A673 (cell line): ENCODE data around the gene NMNAT3. TPM values are rescaled to one million over a fixed set of nuclear protein-coding genes. Genes with fewer than 3 reads are reported as not detected.

Source experiments
- BruUV-seq: library from RNA; stranded (reverse); fragments of 400-500 nt; replicated peaks from 2 replicates; lab custom pipeline; 2021; lab: Mats Ljungman, UMichigan
- CTCF ChIA-PET: fragments of 300-600 bp; sonication (Branson Sonifier 250); formaldehyde crosslinking; loops from one replicate; lab custom pipeline; 2022; ENCODE audit warnings: antibody characterized with exemption; lab: Charles Lee
- POLR2A ChIA-PET: fragments of 300-600 bp; sonication (Branson Sonifier 250); formaldehyde crosslinking; loops from one replicate; lab custom pipeline; 2022; ENCODE audit warnings: antibody characterized with exemption; ENCODE audit not compliant: low non-redundant PET; lab: Charles Lee
- DNase-seq: peaks from one replicate; pipeline ENCODE4 v3.0.0-alpha.2; 2015; ENCODE audit warnings: low spot score
- H3K27ac ChIP-seq: fragments of 200-600 bp; sonication (generic); 2 replicates; pipeline ENCODE4 v1.5.1; 2016; ENCODE audit warnings: mixed run types, low read depth, mild to moderate bottlenecking, mixed read lengths, antibody characterized with exemption, low read length; ENCODE audit not compliant: poor library complexity, severe bottlenecking
- H3K27me3 ChIP-seq: fragments of 200-600 bp; sonication (generic); replicated peaks from 2 replicates; pipeline ENCODE4 v1.6.1; 2017; ENCODE audit warnings: mixed run types, low read depth, mild to moderate bottlenecking, mixed read lengths, antibody characterized with exemption, low read length; ENCODE audit not compliant: insufficient read depth, poor library complexity
- H3K36me3 ChIP-seq: fragments of 200-600 bp; sonication (generic); 2 replicates; pipeline ENCODE4 v1.6.1; 2016; ENCODE audit warnings: mixed run types, mild to moderate bottlenecking, mixed read lengths, antibody characterized with exemption, low read length; ENCODE audit not compliant: insufficient read depth, poor library complexity, severe bottlenecking
- H3K4me1 ChIP-seq: fragments of 200-600 bp; sonication (generic); 2 replicates; pipeline ENCODE4 v1.6.1; 2017; ENCODE audit warnings: mixed run types, mild to moderate bottlenecking, mixed read lengths, antibody characterized with exemption, low read length; ENCODE audit not compliant: insufficient read depth, poor library complexity, severe bottlenecking
- H3K4me3 ChIP-seq: fragments of 200-600 bp; sonication (generic); 2 replicates; pipeline ENCODE4 v1.5.1; 2016; ENCODE audit warnings: low read depth, mixed run types, mild to moderate bottlenecking, mixed read lengths, low read length; ENCODE audit not compliant: poor library complexity, severe bottlenecking
- H3K9me3 ChIP-seq: fragments of 200-600 bp; sonication (generic); 2 replicates; pipeline ENCODE4 v1.6.1; 2016; ENCODE audit warnings: mixed run types, low read depth, mild to moderate bottlenecking, mixed read lengths, antibody characterized with exemption, low read length; ENCODE audit not compliant: poor library complexity, severe bottlenecking
- CTCF ChIP-seq: fragments of 300-800, 200-600 bp; sonication (generic); conservative IDR thresholded peaks from 2 replicates; pipeline ENCODE4 v1.5.1; 2017; ENCODE audit warnings: low read depth, mild to moderate bottlenecking, antibody characterized with exemption, low read length, moderate library complexity, mixed read lengths
- EZH2 ChIP-seq: fragments of 200-600 bp; sonication (generic); IDR thresholded peaks from 2 replicates; pipeline ENCODE4 v1.6.1; 2017; ENCODE audit warnings: borderline replicate concordance, low read depth, mild to moderate bottlenecking, mixed read lengths, antibody characterized with exemption, low read length; ENCODE audit not compliant: poor library complexity, severe bottlenecking
- intact Hi-C: fragments of 100-400 bp; cut with micrococcal nuclease; formaldehyde crosslinking; loops from one replicate; pipeline ENCODE4 v1.10.0; 2022; ENCODE audit not compliant: unreplicated experiment
- total RNA-seq: library from RNA; stranded (reverse); gene quantifications from 2 replicates; pipeline ENCODE4 v1.2.3, GENCODE V29; 2021

The NMNAT3 gene
- total RNA-seq, 1 experiment from 2014 or later: 1.9 TPM

- Histone ChIP-seq H3K9me3 (no peaks in the 10 kb centered on the region), H3K36me3 (no peaks in the 10 kb centered on the region), H3K4me3 (no peak overlapping the region), H3K27ac (no peak overlapping the region), H3K27me3 (no peaks in the 10 kb centered on the region), H3K4me1 (no peaks in the 10 kb centered on the region)
- CTCF ChIA-PET: no interaction called here
- no TSS peak for BruUV-seq
- intact Hi-C loops: no loop called here
- DNase-seq: no peak
- POLR2A ChIA-PET: no interaction called here
- no peak for TF ChIP-seq EZH2
- no peak for TF ChIP-seq CTCF
Observed at GRCh38 chr3:139647866-139648435, 29.8 kb downstream of the NMNAT3 start.

GRCh38 chr3:139646512-139646911, 31.3 kb downstream of the NMNAT3 start:
- Histone ChIP-seq H3K36me3 (no peaks in the 10 kb centered on the region), H3K27me3 (no peaks in the 10 kb centered on the region), H3K4me1 (no peaks in the 10 kb centered on the region), H3K4me3 (no peak overlapping the region), H3K9me3 (no peaks in the 10 kb centered on the region), H3K27ac (no peak overlapping the region)
- no TSS peak for BruUV-seq
- TF ChIP-seq CTCF (no peak), EZH2 (no peak)
- ChIA-PET CTCF (no interaction called here), POLR2A (no interaction called here)
- DNase-seq: no peak
- intact Hi-C loops: no loop called here

GRCh38 chr3:139642996-139643395, 34.8 kb downstream of the NMNAT3 start:
- no TSS peak for BruUV-seq
- TF ChIP-seq CTCF (no peak), EZH2 (no peak)
- CTCF ChIA-PET: no interaction called here

More at GRCh38 chr3:139642996-139643395, 34.8 kb downstream of the NMNAT3 start:
- intact Hi-C loops: no loop called here
- Histone ChIP-seq H3K36me3 (no peaks in the 10 kb centered on the region), H3K9me3 (no peaks in the 10 kb centered on the region), H3K4me3 (no peak overlapping the region), H3K27ac (no peak overlapping the region), H3K27me3 (no peaks in the 10 kb centered on the region), H3K4me1 (no peaks in the 10 kb centered on the region)
- no peak for DNase-seq
- POLR2A ChIA-PET: no interaction called here
